MV-4-11 (cell line): Measurements from ENCODE around the gene UBB.

ENCODE experiments used
- DNase-seq: peaks from one replicate; lab custom pipeline; 2025; lab: John Stamatoyannopoulos, UW

UBB gene

GRCh38 chr17:16419074-16419928 lies 38.4 kb downstream of the UBB start:
- DNase-seq: peak; percentile 73

- DNase-seq: peak; percentile 69
These were observed 39.0 kb downstream of the UBB start for GRCh38 chr17:16419929-16420271.

- no peak for DNase-seq
These were observed 41.5 kb downstream of the UBB start for GRCh38 chr17:16422416-16422815.

- DNase-seq: no peak
These were observed 42.5 kb downstream of the UBB start for GRCh38 chr17:16423226-16423872.

- DNase-seq: no peak
These were observed 44.3 kb downstream of the UBB start for GRCh38 chr17:16425202-16425601.

- no peak for DNase-seq
These were observed 45.1 kb downstream of the UBB start for GRCh38 chr17:16425698-16426659.

- no peak for DNase-seq
These were observed 46.1 kb downstream of the UBB start for GRCh38 chr17:16427020-16427419.

- DNase-seq: peak; percentile 66
These were observed 47.4 kb downstream of the UBB start for GRCh38 chr17:16428098-16428882.

GRCh38 chr17:16429083-16429482 lies 48.2 kb downstream of the UBB start:
- DNase-seq: no peak

- no peak for DNase-seq
These were observed 49.8 kb downstream of the UBB start for GRCh38 chr17:16430650-16431049.

- no peak for DNase-seq
These were observed 51.1 kb downstream of the UBB start for GRCh38 chr17:16432017-16432416.
